Adrenal gland (tissue), 12 donors: Measurements from ENCODE around the gene FAM120B. TPM values are rescaled to one million over a fixed set of nuclear protein-coding genes. Genes with fewer than 3 reads are reported as not detected.

Experiments
- DNase-seq, 7 donors: peaks; one replicate each; pipeline ENCODE4 v3.0.0-alpha.2; 2019 to 2020
- H3K27ac ChIP-seq, 5 donors: fragments of 200-600 bp; sonication (generic) in 4 of 5; 1 replicate in 3 of 5; 2 replicates in 2 of 5; pipeline versions ENCODE4 v1.5.1 to v1.8.0; 2016 to 2020; ENCODE audit warnings: mild to moderate bottlenecking in 1 of 5
- H3K27me3 ChIP-seq: fragments of 200-600 bp; 2 replicates; pipeline ENCODE4 v1.8.0; 2021
- H3K36me3 ChIP-seq, 2 donors: fragments of 200-600 bp; replicated peaks in 1 of 2; 1 replicate in 1 of 2; 2 replicates in 1 of 2; pipeline versions ENCODE4 v1.5.1 to v1.8.0; 2018 to 2022
- H3K4me1 ChIP-seq, 2 donors: fragments of 200-600 bp; replicated peaks in 1 of 2; 1 replicate in 1 of 2; 2 replicates in 1 of 2; pipeline versions ENCODE4 v1.5.1 to v1.8.0; 2018 to 2021
- H3K4me3 ChIP-seq, 4 donors: fragments of 200-600 bp; sonication (generic) in 3 of 4; one replicate each; pipeline ENCODE4 v1.5.1; 2016 to 2018
- H3K9me3 ChIP-seq, 3 donors: fragments of 200-600 bp; sonication (generic) in 1 of 3; replicated peaks in 1 of 3; 1 replicate in 2 of 3; 2 replicates in 1 of 3; pipeline versions ENCODE4 v1.5.1 to v1.8.0; 2016 to 2021
- CTCF ChIP-seq, 6 experiments: fragments of 450-650 bp in 4 of 6; fragments of 200-600 bp in 2 of 6; sonication (generic) in 1 of 6; IDR thresholded peaks; 1 replicate in 5 of 6; 2 replicates in 1 of 6; pipeline versions ENCODE4 v1.5.1 to v1.8.0; 2016 to 2021; ENCODE audit warnings: antibody characterized with exemption in 6 of 6, mild to moderate bottlenecking in 2 of 6, moderate library complexity in 1 of 6
- POLR2A ChIP-seq, 2 donors: fragments of 450-650 bp; IDR thresholded peaks; one replicate each; pipeline ENCODE4 v1.6.1; 2017; ENCODE audit warnings: antibody characterized with exemption in 2 of 2, mild to moderate bottlenecking in 2 of 2, moderate library complexity in 1 of 2
- whole genome bisulfite sequencing, 4 donors: extraction: QIAGEN DNeasy Blood & Tissue Kit in 2 of 4; methylation state at CpG; one replicate each; pipeline versions ENCODE4 v1.1.5 to v1.1.7; 2013 to 2017; 5-methylcytosine and 5-hydroxymethylcytosine counted together
- intact Hi-C, 2 donors: fragments of 100-400 bp; cut with DNase I; formaldehyde crosslinking; loops; one replicate each; pipeline versions ENCODE4 v1.14.1 to v1.15.0; 2022 to 2023
- polyA plus RNA-seq, 3 donors: library from polyadenylated mRNA; stranded (reverse); fragments of 200-250 nt in 2 of 3; fragments of 350-450 nt in 1 of 3; fragmentation: Illumina TruSeq in 1 of 3; extraction: RNeasy Lipid Tissue Mini Kit (QIAGEN cat#74804) in 1 of 3; gene quantifications; one replicate each; pipeline ENCODE4 v1.2.3, GENCODE V29; 2013 to 2014
- total RNA-seq, 9 donors: library from RNA; depleted of rRNA in 4 of 9; stranded (reverse); fragments of >200 nt in 4 of 9; fragments of 120-200 nt in 1 of 9; fragmentation: NEBNext Ultra II Directional in 1 of 9; extraction: Animal tissue kit (Norgen Biotek cat#: 25700) in 1 of 9; gene quantifications; one replicate each; pipeline versions ENCODE4 v1.1.0 to v1.2.4, GENCODE V29; 2013 to 2023
- donor health status: healthy with polysubstance abuse.
- donor health status: Bipolar disorder and iron deficiency.
- donor health status: DM: yes; HTN: yes; CAD: no.
- donor health status: DM: no; HTN: no; CAD: no.
- donor health status: DM: no; HTN: no; CAD: no.
- donor health status: DM: yes; HTN: yes; CAD: no.

Gene FAM120B
- total and polyA plus RNA-seq, 12 donors, result 12.4 to 42.0 (median 27.4) TPM

- DNase-seq, result peak in 1 of 7 donors; percentile 46
- no peaks in the 10 kb centered on the region for H3K36me3 ChIP-seq
- H3K27me3 ChIP-seq, result no peaks in the 10 kb centered on the region
- TF ChIP-seq CTCF (IDR thresholded peaks at IDR 0.05) (no peak), POLR2A (IDR thresholded peaks at IDR 0.05) (no peak)
- no peaks in the 10 kb centered on the region for H3K9me3 ChIP-seq
- WGBS, 4 donors, result 76 to 89% (median 85%) methylated on average over 8 to 20 of the region's 20 CpGs
- no peak overlapping the region for H3K4me3 ChIP-seq
- H3K27ac ChIP-seq, result no peak overlapping the region
- no peaks in the 10 kb centered on the region for H3K4me1 ChIP-seq
- intact Hi-C loops, result no loop called here
These were observed 144.6 kb downstream of the FAM120B start for GRCh38 chr6:170450916-170451761.

- Histone ChIP-seq H3K9me3 (no peaks in the 10 kb centered on the region), H3K36me3 (no peaks in the 10 kb centered on the region), H3K27ac (no peak overlapping the region), H3K27me3 (no peaks in the 10 kb centered on the region), H3K4me3 (no peak overlapping the region), H3K4me1 (no peaks in the 10 kb centered on the region)
- intact Hi-C loops, result no loop called here
- WGBS, 4 donors, result 83 to 91% (median 87%) methylated on average over 7 to 20 of the region's 20 CpGs
- TF ChIP-seq POLR2A (IDR thresholded peaks at IDR 0.05), result no peak
- TF ChIP-seq CTCF (IDR thresholded peaks at IDR 0.05), result no peak
- peak in 1 of 7 donors; percentile 42 for DNase-seq
These were observed 145.4 kb downstream of the FAM120B start for GRCh38 chr6:170451762-170452651.

- WGBS, 4 donors, result 74 to 85% (median 77%) methylated on average over 8 of the region's 8 CpGs
- Histone ChIP-seq H3K36me3 (no peaks in the 10 kb centered on the region), H3K27me3 (no peaks in the 10 kb centered on the region), H3K9me3 (no peaks in the 10 kb centered on the region), H3K4me3 (no peak overlapping the region), H3K4me1 (no peaks in the 10 kb centered on the region), H3K27ac (no peak overlapping the region)
- intact Hi-C loops, result no loop called here
- no peak for DNase-seq
- TF ChIP-seq CTCF (IDR thresholded peaks at IDR 0.05) (no peak), POLR2A (IDR thresholded peaks at IDR 0.05) (no peak)
These were observed 146.4 kb downstream of the FAM120B start for GRCh38 chr6:170452767-170453545.
